HG02678 (cell line): ENCODE results near the gene SNX24.
"Not testable (repeated sequence)": the region's sequence is repeated elsewhere in the genome, so short reads cannot be mapped to it uniquely, and the experiment has no call there.

ENCODE experiments used
- ATAC-seq: cut with Tn5 transposase; IDR thresholded peaks from one replicate; pipeline ENCODE4 v1.9.1; 2021; ENCODE audit warnings: mild to moderate bottlenecking, moderate library complexity; ENCODE audit not compliant: unreplicated experiment

The SNX24 gene

DNA sequence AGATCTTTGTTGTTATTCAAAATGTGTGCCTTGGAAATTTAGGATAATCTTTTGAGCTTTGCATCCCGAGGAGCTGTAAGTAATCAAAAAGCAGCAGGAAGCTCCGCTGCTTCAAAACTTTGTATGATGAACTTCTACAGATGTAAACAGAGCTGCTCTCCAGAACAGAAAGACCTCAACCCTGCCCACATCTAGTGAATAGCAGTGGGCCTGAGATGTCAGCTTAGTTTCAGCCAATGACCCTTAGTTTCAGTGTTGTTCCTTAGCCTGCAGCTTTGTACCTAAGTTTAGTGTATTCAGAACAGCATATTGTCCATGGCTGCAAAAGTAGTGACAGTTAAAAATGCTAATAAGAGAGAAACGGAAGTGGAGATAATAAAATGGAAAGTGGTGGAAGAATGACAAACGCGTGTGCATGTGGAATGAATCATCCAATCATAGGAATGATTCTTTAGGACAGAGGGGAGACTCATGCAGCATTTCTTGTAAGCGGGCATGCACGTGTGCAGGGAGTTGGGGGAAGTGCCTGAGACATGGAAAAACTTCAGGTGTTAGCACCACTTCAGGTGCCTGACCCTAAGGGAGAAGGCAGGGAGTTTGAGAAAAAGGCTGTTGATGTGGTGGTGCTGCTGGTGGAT is 24.9 kb downstream of the SNX24 start:
- no peak for ATAC-seq

DNA sequence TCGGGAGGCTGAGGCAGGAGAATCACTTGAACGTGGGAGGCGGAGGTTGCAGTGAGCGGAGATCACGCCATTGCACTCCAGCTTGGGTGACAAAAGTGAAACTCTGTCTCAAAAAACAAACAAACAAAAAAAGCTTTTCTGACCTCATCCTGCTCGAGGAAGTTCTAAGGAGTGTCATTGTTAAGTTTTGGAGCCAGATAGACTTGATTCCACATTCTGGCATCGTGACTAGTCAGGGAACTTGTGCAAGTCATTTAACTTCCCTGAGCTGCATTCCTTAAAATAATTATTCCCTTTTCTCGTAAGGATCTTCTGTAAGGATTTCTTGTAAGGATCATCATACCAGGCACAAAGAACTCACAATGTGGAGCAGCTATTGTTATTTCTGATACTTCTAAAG is 26.2 kb downstream of the SNX24 start:
- ATAC-seq, result no peak

DNA sequence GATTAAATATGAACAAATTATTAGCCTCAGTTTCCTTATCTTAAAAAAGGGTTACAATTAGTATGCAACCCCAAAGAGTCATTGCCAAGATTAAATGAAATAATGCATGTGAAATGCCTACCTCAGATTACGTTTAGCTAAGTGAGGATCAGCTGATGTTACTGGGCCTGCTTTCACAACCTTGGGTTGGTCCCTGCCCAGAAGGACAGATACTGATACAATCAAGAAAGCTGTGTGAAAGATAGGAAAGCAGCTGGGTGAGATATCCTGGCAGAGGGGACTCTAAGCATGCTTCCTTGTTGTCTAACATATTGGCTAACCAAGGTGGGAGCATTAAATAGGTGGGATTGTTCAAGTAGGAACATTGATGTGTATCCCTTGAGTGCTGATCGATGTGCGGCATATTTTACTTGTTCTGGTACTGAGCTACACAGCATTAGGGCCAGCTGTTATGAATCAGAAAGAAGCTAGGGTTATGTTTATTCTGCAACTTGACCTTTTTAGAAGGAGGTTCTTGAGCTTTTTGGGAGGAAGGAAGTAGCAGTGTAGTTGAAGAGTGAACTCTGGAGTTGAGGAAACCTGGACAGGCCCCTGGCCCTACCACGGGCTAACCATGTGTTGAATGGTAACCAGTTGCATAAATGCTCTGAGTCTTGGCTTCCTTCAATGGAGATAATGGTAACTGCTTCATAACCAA is 28.9 kb downstream of the SNX24 start:
- no peak for ATAC-seq

- no peak for ATAC-seq
Measured at GRCh38 chr5:122877518-122877917, 32.1 kb downstream of the SNX24 start.

DNA sequence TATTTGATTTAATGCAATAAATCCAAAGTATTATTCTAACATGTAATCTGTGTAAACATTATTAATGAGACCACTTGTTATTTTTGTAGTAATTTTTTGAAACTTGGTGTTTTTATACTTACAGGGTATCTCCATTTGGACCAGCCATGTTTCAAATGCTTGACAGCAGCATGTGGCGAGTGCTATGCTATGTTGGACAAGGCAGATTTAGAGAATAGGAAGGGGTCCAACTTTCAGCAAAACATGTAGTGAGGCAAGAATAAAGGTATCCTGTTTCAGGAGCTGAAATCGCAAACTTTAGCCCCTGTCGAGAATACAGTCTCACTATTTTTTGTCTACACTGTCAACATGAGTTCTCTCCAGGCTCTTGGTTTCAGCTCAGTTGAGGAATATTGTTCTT is 33.7 kb downstream of the SNX24 start:
- no peak for ATAC-seq

GRCh38 chr5:122880170-122880689 is 34.8 kb downstream of the SNX24 start:
- ATAC-seq, result no peak

DNA sequence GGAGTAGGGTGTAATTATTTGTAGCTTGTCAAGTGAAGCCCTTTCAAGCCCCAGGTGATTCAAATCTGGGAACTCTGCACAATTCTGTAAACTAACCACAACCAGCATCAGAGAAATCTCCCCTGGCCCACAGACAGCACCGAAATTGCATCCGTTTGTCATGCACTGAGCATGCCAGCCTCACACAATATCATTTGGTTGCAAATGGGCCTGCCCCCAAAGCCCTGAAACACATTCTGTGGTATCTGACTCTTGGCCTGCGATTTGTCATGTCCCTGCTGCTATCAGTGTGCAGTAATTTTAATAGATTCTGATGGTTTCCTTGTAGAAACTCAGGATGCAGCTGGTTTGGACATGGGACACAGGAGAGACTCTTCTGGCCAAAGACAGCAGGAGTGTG is 35.3 kb downstream of the SNX24 start:
- ATAC-seq, result peak; percentile 43

GRCh38 chr5:122882831-122883230 is 37.4 kb downstream of the SNX24 start:
- ATAC-seq, result no peak

DNA sequence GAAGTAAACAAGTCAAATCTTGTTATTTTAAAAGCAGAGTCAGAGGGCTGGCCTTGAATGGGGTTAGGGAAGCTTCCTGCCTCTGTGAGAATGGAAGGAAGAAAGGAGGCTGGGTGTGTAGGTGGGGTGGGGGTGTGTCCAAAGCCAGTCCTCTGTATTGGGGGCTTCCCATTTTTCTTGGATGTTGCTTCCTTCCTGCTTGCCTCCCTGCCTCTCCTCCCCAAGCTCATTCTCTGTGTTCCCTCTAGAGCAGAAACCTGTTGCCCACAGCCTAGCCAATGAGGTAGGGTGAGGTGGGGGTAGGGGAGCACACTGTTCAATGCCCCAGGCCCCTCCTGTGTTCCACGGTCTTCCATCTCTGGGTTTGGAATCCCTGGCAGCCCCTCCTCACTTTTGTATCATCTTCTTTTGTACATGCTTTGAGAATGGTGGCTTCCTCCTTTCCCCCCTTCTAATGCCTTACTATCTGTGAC is 39.7 kb downstream of the SNX24 start:
- ATAC-seq, result no peak

DNA sequence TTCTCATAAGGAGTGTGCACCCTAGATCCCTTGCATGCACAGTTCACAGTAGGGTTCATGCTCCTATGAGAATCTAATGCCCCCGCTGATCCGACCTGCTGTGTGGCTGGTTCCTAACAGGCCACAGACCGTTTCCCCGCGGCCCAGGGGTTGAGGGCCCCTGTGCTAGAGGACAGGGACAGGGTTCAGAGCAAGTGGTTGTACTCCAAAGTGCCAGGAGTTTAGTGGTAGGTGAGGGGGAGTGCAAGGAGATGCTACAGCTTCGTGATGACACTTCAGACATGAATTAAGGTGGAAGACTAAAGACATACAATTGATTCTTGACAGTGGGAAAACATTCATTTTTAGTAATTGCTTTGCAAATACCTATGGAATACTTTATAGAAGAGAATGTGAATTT is 40.5 kb downstream of the SNX24 start:
- no peak for ATAC-seq

DNA sequence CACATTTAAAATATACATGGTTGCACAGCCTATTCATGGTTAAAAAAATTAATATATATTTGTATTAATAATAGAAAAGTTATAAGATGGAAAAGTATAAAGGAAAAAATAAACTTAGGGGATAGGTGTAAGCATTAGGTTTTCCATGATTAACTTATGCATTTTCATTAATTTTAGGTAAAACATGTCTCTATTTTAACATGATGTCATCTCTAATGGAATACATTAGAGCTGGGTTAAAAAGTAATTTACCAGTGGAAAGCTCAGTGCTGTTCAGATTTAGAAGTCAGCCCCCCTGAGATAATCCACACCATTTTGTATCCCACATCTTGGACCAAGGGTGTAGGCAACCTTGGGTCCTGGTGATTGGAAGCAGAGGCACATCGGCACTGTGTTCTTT is 49.7 kb downstream of the SNX24 start:
- ATAC-seq, result no peak

DNA sequence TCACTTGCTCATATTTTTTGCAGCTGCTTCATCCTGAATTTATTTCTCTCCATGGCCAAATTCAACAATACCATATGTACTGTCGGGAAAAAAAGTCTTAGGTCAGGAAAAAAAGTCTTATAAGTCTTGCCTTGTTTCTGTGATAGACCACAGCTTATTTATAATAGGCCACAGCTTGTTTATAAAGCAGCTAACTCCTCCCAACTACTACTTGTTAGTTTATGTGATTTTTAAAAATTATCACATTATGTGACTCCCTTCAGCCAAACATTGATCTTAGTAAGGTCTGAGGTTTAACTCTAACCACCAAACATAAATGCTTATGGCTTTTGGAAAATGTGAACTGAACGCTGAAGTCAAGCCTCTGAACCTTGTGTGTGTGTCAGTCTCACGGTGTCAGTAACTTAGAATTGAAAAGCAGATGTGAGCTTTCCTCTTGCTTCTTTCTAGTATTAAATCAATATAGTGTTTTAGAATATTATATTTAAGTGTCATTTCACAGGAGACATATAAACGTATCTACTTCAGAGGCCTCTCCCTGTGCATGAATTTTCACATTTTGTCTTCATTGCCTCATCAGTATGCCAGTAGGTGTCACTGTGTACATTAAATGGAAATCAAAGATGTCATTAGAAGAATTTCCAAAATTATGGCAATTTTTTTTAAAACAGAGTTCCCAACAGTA is 51.3 kb downstream of the SNX24 start:
- no peak for ATAC-seq

DNA sequence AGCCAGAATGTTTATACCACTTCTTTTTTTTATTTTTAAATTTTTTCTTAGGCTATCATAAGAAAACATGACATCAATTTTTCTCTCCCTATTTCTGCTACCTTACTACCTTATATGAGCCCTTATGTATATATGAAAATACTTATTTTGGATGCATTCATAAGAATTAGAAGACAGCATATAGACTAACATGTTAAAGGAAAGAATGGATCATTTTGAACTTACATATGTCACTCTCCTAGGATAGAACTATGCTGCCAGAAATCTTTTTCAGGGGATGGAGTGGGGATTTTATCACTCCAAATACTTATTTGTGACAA is 51.8 kb downstream of the SNX24 start:
- no peak for ATAC-seq

- ATAC-seq, result no peak
Measured at GRCh38 chr5:122901346-122901745, 55.9 kb downstream of the SNX24 start.

DNA sequence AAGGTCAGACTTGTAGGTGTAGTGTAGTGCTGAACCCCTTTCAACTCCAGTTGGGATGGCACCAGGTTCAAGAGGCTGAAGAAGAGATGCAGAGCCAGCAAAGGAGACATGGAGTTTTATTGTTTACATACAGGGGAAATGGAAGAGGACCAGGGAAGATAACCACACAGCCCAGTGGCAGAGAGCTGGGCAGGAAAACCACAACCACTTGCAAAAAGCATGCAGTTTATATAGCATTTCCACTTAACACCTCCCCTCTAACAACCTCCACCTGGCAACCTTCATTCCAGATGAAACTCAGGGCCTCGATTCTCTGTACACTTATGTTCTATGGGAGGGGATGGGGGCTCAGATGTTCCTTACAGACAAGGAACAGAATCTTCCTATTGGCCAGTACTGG is 56.9 kb downstream of the SNX24 start:
- no peak for ATAC-seq

- ATAC-seq, result no peak
Measured at GRCh38 chr5:122906768-122907167, 61.4 kb downstream of the SNX24 start.

- ATAC-seq, result no peak
Measured at GRCh38 chr5:122907276-122907675, 61.9 kb downstream of the SNX24 start.

DNA sequence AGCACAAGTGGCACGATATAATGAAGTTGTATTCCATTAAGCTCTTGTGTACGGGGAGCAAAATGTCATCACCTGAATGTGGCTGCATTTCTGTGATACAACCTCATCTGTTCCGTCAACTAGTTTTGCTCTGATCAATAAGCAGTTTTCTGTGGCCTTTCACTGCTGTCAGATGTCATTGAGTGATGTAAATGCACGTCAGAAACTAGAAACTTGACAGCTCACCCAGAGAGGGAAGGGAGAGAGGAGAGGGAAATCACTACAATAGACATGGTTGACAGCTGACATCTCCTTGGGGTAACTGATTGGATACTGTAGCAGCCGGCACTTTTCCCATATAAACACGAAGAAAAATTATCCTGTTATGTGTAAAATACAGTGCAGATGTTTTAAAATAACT is 62.7 kb downstream of the SNX24 start:
- no peak for ATAC-seq

DNA sequence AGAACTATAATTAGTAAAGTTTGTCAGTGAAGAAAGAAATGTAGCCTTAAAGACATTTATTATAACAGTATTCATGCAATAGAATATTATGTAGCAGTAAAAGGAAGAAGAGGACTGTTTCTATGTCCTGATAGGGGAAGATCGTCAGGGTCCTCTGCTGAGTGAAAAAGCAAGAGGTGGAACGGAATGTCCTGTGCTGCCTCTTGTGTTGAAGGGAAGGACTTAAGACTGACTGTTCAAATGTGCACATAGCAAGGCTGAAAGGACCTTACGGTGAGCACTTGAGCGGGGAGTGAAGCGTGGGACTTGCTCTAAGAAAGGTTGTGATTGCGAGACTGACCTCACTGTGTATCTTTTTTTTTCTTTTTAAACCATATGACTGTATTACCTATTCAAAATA is 63.2 kb downstream of the SNX24 start:
- ATAC-seq, result no peak

DNA sequence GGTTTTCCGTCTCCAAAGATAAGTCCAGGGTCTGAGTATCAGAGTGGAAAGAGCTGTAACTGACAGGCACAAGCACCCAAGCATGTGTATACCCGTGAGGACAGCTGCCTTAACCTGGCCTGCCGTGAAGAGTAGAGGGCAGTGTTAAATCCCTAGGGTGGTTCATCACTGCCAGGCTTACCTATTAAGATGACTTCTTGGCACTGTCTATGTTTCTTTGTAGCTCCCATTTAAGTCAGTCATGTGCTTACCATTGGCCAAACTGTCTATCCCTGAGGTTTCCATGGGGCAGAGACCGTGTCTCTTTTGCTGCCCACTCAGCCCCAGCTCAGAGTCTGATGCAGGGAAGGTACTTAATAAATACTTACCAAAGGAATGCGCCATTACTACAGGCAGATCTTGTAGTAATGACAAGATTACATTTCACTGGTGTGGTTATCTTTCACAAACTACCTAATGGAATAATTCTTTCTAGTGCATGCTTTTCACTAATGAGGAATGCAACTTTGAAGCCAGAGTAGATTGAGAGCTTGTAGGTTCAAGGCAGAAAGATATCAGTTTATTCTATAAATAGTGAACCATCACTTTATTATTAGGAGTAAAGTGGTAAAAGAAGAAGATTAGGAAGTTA is 64.2 kb downstream of the SNX24 start:
- ATAC-seq, result no peak

DNA sequence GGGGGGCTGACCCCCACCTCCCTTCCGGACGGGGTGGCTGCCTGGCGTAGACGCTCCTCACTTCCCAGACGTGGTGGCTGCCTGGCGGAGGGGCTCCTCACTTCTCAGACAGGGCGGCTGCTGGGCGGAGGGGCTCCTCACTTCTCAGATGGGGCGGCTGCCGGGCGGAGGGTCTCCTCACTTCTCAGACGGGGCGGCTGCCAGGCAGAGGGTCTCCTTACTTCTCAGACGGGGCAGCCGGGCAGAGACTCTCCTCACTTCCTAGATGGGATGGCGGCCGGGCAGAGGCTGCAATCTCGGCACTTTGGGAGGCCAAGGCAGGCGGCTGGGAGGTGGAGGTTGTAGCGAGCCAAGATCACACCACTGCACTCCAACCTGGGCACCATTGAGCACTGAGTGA is 68.0 kb downstream of the SNX24 start:
- ATAC-seq, result not testable (repeated sequence)
